ENCODE data around the gene PTPRE. TPM values are rescaled to one million over a fixed set of nuclear protein-coding genes. Genes with fewer than 3 reads are reported as not detected.

PTPRE gene
- total RNA-seq, 1 experiment from 2014 or later: 0.70 TPM

DNA sequence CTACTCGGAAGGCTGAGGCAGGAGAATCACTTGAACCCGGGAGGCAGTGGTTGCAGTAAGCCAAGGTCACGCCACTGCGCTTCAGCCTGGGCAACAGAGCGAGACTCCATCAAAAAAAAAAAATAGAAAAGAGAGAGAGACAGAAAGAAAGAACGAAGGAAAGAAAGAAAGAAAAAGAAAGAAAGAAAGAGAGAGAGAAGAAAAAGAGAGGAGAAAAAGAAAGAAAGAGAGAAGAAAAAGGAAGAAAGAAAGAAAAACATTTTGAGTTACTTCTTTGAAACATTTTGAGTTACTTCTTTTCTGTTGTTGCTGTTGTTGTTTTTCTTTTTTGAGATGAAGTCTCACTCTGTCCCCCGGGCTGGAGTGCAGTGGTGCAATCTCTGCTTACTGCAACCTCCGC is 221.7 kb downstream of the PTPRE start:
- no CpG with 5 or more reads among the region's 8 CpGs for WGBS (ENCODE audit: extremely low coverage, insufficient read length, low lambda C conversion rate)
- Mint-ChIP-seq H3K4me3 (no peak overlapping the region), H3K27me3 (ENCODE audit: low read depth) (peaks cover 4% of the 10 kb centered on the region), H3K9me3 (peaks cover 0 to 2% of the 10 kb centered on the region in 2 experiments; a peak in 1 of 5 replicates), H3K4me1 (peaks cover 24 to 28% of the 10 kb centered on the region in 2 experiments), H3K27ac (no peak overlapping the region), H3K36me3 (ENCODE audit: insufficient read depth in 1 of 3, low read depth in 3 of 3) (peaks cover 5 to 12% (median 11%) of the 10 kb centered on the region in 3 experiments; a peak in 5 of 7 replicates)
- Histone ChIP-seq H2BK12ac (ENCODE audit: insufficient read length, low read depth, low read length) (no peak overlapping the region), H2BK120ac (ENCODE audit: low read depth, low read length, poor library complexity, severe bottlenecking) (no peak overlapping the region), H3K56ac (ENCODE audit: insufficient read length, low read depth, low read length) (no peak overlapping the region), H3K23ac (ENCODE audit: insufficient read length, low read depth, low read length) (no peak overlapping the region), H3K23me2 (ENCODE audit: insufficient read length, low read depth, low read length, poor library complexity, severe bottlenecking) (peaks cover 7% of the 10 kb centered on the region), H4K8ac (replicated peaks; ENCODE audit: insufficient read length, low read depth, low read length) (no peak overlapping the region), H3K4me2 (ENCODE audit: insufficient read depth, insufficient read length, low read length) (no peak overlapping the region), H2AK5ac (ENCODE audit: insufficient read length, low read length) (no peak overlapping the region), H3T11ph (ENCODE audit: low read length) (no peak overlapping the region), H3K79me1 (ENCODE audit: insufficient read depth, low read depth, low read length, poor library complexity, severe bottlenecking) (peaks cover 3% of the 10 kb centered on the region), H3K4me1 (ENCODE audit: insufficient read depth, low read length) (peaks cover 3% of the 10 kb centered on the region; the same call in 1 of the 2 replicates), H2BK15ac (ENCODE audit: low read depth, low read length) (no peak overlapping the region), H3K9me3 (ENCODE audit: control insufficient read depth, low read depth, low read length) (no peaks in the 10 kb centered on the region), H3K4ac (ENCODE audit: low read depth, low read length) (no peak overlapping the region), H4K5ac (ENCODE audit: insufficient read length, low read depth, low read length) (no peak overlapping the region), H2BK5ac (ENCODE audit: insufficient read length, low read length) (no peak overlapping the region), H2BK20ac (ENCODE audit: low read depth, low read length, poor library complexity, severe bottlenecking) (no peak overlapping the region), H3K27me3 (ENCODE audit: insufficient read depth, low read length) (no peaks in the 10 kb centered on the region), H3K9ac (ENCODE audit: extremely low read depth, insufficient read length, low read length) (no peak overlapping the region), H4K91ac (ENCODE audit: insufficient read length, low read depth, low read length) (no peak overlapping the region), H2AFZ (ENCODE audit: low read length) (no peak overlapping the region), H3K79me2 (ENCODE audit: insufficient read depth, low read length) (peaks cover 15% of the 10 kb centered on the region; the same call in 1 of the 2 replicates), H4K20me1 (ENCODE audit: control insufficient read depth, insufficient read depth, insufficient read length) (no peaks in the 10 kb centered on the region), H3K27ac (ENCODE audit: insufficient read length, low read depth, low read length) (no peak overlapping the region), H3K14ac (ENCODE audit: insufficient read depth, low read length) (no peak overlapping the region), H3K18ac (ENCODE audit: insufficient read length, low read depth, low read length) (no peak overlapping the region)
- TF ChIP-seq, protein P1, sequence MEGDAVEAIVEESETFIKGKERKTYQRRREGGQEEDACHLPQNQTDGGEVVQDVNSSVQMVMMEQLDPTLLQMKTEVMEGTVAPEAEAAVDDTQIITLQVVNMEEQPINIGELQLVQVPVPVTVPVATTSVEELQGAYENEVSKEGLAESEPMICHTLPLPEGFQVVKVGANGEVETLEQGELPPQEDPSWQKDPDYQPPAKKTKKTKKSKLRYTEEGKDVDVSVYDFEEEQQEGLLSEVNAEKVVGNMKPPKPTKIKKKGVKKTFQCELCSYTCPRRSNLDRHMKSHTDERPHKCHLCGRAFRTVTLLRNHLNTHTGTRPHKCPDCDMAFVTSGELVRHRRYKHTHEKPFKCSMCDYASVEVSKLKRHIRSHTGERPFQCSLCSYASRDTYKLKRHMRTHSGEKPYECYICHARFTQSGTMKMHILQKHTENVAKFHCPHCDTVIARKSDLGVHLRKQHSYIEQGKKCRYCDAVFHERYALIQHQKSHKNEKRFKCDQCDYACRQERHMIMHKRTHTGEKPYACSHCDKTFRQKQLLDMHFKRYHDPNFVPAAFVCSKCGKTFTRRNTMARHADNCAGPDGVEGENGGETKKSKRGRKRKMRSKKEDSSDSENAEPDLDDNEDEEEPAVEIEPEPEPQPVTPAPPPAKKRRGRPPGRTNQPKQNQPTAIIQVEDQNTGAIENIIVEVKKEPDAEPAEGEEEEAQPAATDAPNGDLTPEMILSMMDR (conservative IDR thresholded peaks at IDR 0.05): no peak
- DNase-seq: no peak

All from H9 (cell line).